ENCODE results near the gene ZBTB1. TPM values are rescaled to one million over a fixed set of nuclear protein-coding genes. Genes with fewer than 3 reads are reported as not detected.
A peak's percentile ranks its signal among the peaks of the same experiment; 100 is the strongest.

Gene ZBTB1
- total RNA-seq, 1 donor from 2014 or later = 46.1 TPM

- Histone ChIP-seq H3K27me3 (ENCODE audit: low read depth) (no peaks in the 10 kb centered on the region), H3K27ac (no peak overlapping the region), H3K36me3 (peaks cover 21% of the 10 kb centered on the region), H3K9me3 (no peaks in the 10 kb centered on the region), H3K4me3 (no peak overlapping the region), H3K4me1 (no peaks in the 10 kb centered on the region)
- TF ChIP-seq, protein P1, sequence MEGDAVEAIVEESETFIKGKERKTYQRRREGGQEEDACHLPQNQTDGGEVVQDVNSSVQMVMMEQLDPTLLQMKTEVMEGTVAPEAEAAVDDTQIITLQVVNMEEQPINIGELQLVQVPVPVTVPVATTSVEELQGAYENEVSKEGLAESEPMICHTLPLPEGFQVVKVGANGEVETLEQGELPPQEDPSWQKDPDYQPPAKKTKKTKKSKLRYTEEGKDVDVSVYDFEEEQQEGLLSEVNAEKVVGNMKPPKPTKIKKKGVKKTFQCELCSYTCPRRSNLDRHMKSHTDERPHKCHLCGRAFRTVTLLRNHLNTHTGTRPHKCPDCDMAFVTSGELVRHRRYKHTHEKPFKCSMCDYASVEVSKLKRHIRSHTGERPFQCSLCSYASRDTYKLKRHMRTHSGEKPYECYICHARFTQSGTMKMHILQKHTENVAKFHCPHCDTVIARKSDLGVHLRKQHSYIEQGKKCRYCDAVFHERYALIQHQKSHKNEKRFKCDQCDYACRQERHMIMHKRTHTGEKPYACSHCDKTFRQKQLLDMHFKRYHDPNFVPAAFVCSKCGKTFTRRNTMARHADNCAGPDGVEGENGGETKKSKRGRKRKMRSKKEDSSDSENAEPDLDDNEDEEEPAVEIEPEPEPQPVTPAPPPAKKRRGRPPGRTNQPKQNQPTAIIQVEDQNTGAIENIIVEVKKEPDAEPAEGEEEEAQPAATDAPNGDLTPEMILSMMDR (IDR thresholded peaks at IDR 0.05) = no peak
- ATAC-seq (no peak), DNase-seq (no peak)
- intact Hi-C loops (cut with DNase I) = no loop called here
Measured at GRCh38 chr14:64525354-64525753, 20.8 kb downstream of the ZBTB1 start.

DNA sequence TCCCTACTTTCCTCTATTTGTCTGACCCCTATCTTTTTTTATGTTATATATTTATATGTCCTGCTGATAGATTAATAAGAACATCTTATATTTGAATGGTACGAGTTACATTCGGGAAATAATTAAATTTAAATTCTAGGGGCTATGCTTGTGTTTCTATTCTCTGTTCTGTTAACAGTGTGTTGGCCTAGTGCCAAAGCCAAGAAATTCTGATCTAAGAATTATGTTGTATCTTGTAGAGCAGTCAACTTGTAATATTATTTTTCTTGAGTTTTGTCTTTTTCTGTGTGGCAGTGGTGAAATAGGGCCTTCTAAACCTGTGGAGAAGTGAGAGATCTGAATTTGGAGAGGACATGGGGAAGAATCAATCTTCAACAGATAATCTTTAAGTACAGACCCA lies 27.0 kb downstream of the ZBTB1 start:
- Histone ChIP-seq H3K4me3 (no peak overlapping the region), H3K4me1 (no peaks in the 10 kb centered on the region), H3K27ac (no peak overlapping the region), H3K9me3 (no peaks in the 10 kb centered on the region), H3K27me3 (ENCODE audit: low read depth) (no peaks in the 10 kb centered on the region), H3K36me3 (no peaks in the 10 kb centered on the region)
- intact Hi-C loops (cut with DNase I) = no loop called here
- TF ChIP-seq, protein P1 (IDR thresholded peaks at IDR 0.05) = no peak
- ATAC-seq = no peak
- no peak for DNase-seq

GRCh38 chr14:64536488-64537245 lies 32.1 kb downstream of the ZBTB1 start:
- no peak for ATAC-seq
- no peak overlapping the region for H3K4me3 ChIP-seq
- no peak for DNase-seq
- peaks cover 4% of the 10 kb centered on the region for H3K4me1 ChIP-seq
- peaks cover 7% of the 10 kb centered on the region for H3K27me3 ChIP-seq (ENCODE audit: low read depth)
- H3K36me3 ChIP-seq = no peaks in the 10 kb centered on the region
- intact Hi-C loops (cut with DNase I) = no loop called here
- TF ChIP-seq, protein P1 (IDR thresholded peaks at IDR 0.05) = no peak
- H3K9me3 ChIP-seq = peaks cover 6% of the 10 kb centered on the region
- no peak overlapping the region for H3K27ac ChIP-seq

DNA sequence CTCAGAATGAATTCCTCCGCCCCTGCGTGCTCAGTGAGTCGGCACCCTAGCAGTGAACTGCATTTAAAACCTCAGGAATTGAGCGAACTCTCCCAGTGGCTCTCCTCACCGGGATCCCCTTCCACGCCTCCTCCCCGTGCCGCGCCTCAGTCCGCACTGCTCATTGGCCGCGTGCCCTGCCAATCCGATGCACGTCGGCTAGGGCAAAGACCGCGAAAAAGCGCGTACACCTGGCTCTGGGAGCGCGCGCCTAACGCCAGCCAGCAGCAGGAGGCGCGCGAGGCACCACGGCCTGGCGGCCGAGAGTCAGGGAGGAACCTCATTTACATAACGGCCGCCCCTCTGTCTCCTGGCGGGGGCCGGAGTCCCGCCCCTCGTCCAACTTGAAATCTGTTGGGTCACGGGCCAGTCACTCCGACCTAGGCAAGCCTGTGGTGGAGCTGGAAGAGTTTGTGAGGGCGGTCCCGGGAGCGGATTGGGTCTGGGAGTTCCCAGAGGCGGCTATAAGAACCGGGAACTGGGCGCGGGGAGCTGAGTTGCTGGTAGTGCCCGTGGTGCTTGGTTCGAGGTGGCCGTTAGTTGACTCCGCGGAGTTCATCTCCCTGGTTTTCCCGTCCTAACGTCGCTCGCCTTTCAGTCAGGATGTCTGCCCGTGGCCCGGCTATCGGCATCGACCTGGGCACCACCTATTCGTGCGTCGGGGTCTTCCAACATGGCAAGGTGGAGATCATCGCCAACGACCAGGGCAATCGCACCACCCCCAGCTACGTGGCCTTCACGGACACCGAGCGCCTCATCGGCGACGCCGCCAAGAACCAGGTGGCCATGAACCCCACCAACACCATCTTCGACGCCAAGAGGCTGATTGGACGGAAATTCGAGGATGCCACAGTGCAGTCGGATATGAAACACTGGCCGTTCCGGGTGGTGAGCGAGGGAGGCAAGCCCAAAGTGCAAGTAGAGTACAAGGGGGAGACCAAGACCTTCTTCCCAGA lies 35.9 kb downstream of the ZBTB1 start, which contains the start of gene HSPA2:
Gene HSPA2 (plus strand): TSS at position 534 of the 995 bp plus-strand sequence. CDS start 109 bp downstream, at position 643.
- H3K27me3 ChIP-seq (ENCODE audit: low read depth) = peaks cover 10% of the 10 kb centered on the region
- ATAC-seq (peak; percentile 97 to 99), DNase-seq (peak; percentile 99)
- H3K27ac ChIP-seq = peak within 1 kb of the TSS; percentile 85
- peak within 1 kb of the TSS; percentile 78 for H3K4me3 ChIP-seq
- intact Hi-C loops (cut with DNase I) = no loop called here
- H3K4me1 ChIP-seq = peaks cover 4% of the 10 kb centered on the region
- no peaks in the 10 kb centered on the region for H3K36me3 ChIP-seq
- TF ChIP-seq, protein P1 (IDR thresholded peaks at IDR 0.05) = peak; percentile 86
- peaks cover 7% of the 10 kb centered on the region for H3K9me3 ChIP-seq

DNA sequence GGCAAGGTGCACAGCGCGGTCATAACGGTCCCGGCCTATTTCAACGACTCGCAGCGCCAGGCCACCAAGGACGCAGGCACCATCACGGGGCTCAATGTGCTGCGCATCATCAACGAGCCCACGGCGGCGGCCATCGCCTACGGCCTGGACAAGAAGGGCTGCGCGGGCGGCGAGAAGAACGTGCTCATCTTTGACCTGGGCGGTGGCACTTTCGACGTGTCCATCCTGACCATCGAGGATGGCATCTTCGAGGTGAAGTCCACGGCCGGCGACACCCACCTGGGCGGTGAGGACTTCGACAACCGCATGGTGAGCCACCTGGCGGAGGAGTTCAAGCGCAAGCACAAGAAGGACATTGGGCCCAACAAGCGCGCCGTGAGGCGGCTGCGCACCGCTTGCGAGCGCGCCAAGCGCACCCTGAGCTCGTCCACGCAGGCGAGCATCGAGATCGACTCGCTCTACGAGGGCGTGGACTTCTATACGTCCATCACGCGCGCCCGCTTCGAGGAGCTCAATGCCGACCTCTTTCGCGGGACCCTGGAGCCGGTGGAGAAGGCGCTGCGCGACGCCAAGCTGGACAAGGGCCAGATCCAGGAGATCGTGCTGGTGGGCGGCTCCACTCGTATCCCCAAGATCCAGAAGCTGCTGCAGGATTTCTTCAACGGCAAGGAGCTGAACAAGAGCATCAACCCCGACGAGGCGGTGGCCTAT lies 36.8 kb downstream of the ZBTB1 start:
- ATAC-seq = no peak
- TF ChIP-seq, protein P1 (IDR thresholded peaks at IDR 0.05) = no peak
- Histone ChIP-seq H3K4me3 (peak overlapping the region; percentile 78), H3K4me1 (peaks cover 4% of the 10 kb centered on the region), H3K27ac (no peak overlapping the region), H3K9me3 (peaks cover 7% of the 10 kb centered on the region), H3K36me3 (no peaks in the 10 kb centered on the region), H3K27me3 (ENCODE audit: low read depth) (peaks cover 10% of the 10 kb centered on the region)
- DNase-seq = peak; percentile 58
- intact Hi-C loops (cut with DNase I) = no loop called here

Measured in lower lobe of right lung (tissue), 2 donors.